Hematopoietic multipotent progenitor cell treated with erythropoietin and hydrocortisone succinate and interleukin-3 and kit ligand, for 4 days (in vitro differentiated cells): ENCODE measurements around the gene KIF26A.

Source experiments
- DNase-seq: peaks from one replicate; pipeline ENCODE4 v3.0.0-alpha.2; 2015

The KIF26A gene

GRCh38 chr14:104161602-104162367 lies 23.4 kb downstream of the KIF26A start:
- no peak for DNase-seq

- no peak for DNase-seq
These were observed 24.1 kb downstream of the KIF26A start for GRCh38 chr14:104162495-104162894.

- DNase-seq = no peak
These were observed 25.2 kb downstream of the KIF26A start for GRCh38 chr14:104163541-104163940.

GRCh38 chr14:104164041-104164440 lies 25.7 kb downstream of the KIF26A start:
- DNase-seq = no peak

GRCh38 chr14:104164512-104164911 lies 26.1 kb downstream of the KIF26A start:
- no peak for DNase-seq

GRCh38 chr14:104166698-104167097 lies 28.3 kb downstream of the KIF26A start:
- DNase-seq = no peak

- DNase-seq = no peak
These were observed 30.2 kb downstream of the KIF26A start for GRCh38 chr14:104168603-104169002.

- DNase-seq = no peak
These were observed 30.8 kb downstream of the KIF26A start for GRCh38 chr14:104169005-104169698.

- DNase-seq = no peak
These were observed 31.5 kb downstream of the KIF26A start for GRCh38 chr14:104169699-104170479.

- no peak for DNase-seq
These were observed 32.8 kb downstream of the KIF26A start for GRCh38 chr14:104171029-104171697.

- DNase-seq = no peak
These were observed 33.5 kb downstream of the KIF26A start for GRCh38 chr14:104171895-104172294.

GRCh38 chr14:104172349-104172748 lies 34.0 kb downstream of the KIF26A start:
- no peak for DNase-seq

- no peak for DNase-seq
These were observed 34.5 kb downstream of the KIF26A start for GRCh38 chr14:104172880-104173279.

GRCh38 chr14:104174051-104174450 lies 35.7 kb downstream of the KIF26A start:
- DNase-seq = no peak

- DNase-seq = no peak
These were observed 36.7 kb downstream of the KIF26A start for GRCh38 chr14:104175041-104175440.

- no peak for DNase-seq
These were observed 37.4 kb downstream of the KIF26A start for GRCh38 chr14:104175811-104176210.

GRCh38 chr14:104176611-104177010 lies 38.2 kb downstream of the KIF26A start:
- DNase-seq = no peak

- no peak for DNase-seq
These were observed 39.0 kb downstream of the KIF26A start for GRCh38 chr14:104177411-104177810.

GRCh38 chr14:104178279-104178678 lies 39.9 kb downstream of the KIF26A start:
- DNase-seq = no peak

GRCh38 chr14:104179126-104179525 lies 40.7 kb downstream of the KIF26A start:
- no peak for DNase-seq

GRCh38 chr14:104179564-104180129 lies 41.3 kb downstream of the KIF26A start:
- no peak for DNase-seq

- DNase-seq = no peak
These were observed 42.3 kb downstream of the KIF26A start for GRCh38 chr14:104180561-104181165.
